GM12874 (cell line): Measurements from ENCODE around the gene EGFR.
A peak's percentile ranks its signal among the peaks of the same experiment; 100 is the strongest.

Experiments
- CTCF ChIP-seq: IDR thresholded peaks from 2 replicates; pipeline ENCODE4 v1.5.1; 2011; ENCODE audit warnings: low read depth, mild to moderate bottlenecking, control low read depth, low read length, moderate library complexity; ENCODE audit not compliant: insufficient read depth

EGFR gene

GRCh38 chr7:55140941-55141278 lies 122.1 kb downstream of the EGFR start:
- TF ChIP-seq CTCF, result no peak

DNA sequence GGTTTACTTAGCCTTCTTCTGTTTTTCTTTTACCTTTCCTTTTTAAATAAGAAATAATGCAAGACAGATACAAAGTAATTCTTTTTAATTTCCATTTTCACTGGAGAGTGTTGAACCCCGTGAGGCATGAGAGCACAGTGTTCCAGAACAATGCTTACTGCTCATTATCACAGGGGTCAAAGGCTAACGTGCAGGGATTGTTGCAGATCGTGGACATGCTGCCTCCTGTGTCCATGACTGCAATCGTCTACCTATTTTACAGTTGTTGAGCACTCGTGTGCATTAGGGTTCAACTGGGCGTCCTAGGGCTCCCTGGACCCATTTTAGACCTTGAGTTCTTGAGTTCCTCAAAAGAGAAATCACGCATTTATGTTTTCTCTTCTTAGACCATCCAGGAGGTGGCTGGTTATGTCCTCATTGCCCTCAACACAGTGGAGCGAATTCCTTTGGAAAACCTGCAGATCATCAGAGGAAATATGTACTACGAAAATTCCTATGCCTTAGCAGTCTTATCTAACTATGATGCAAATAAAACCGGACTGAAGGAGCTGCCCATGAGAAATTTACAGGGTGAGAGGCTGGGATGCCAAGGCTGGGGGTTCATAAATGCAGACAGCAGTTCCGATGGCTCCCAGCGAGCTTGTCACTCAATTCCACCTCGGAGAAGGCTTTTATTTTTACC lies 124.2 kb downstream of the EGFR start:
- TF ChIP-seq CTCF, result no peak

DNA sequence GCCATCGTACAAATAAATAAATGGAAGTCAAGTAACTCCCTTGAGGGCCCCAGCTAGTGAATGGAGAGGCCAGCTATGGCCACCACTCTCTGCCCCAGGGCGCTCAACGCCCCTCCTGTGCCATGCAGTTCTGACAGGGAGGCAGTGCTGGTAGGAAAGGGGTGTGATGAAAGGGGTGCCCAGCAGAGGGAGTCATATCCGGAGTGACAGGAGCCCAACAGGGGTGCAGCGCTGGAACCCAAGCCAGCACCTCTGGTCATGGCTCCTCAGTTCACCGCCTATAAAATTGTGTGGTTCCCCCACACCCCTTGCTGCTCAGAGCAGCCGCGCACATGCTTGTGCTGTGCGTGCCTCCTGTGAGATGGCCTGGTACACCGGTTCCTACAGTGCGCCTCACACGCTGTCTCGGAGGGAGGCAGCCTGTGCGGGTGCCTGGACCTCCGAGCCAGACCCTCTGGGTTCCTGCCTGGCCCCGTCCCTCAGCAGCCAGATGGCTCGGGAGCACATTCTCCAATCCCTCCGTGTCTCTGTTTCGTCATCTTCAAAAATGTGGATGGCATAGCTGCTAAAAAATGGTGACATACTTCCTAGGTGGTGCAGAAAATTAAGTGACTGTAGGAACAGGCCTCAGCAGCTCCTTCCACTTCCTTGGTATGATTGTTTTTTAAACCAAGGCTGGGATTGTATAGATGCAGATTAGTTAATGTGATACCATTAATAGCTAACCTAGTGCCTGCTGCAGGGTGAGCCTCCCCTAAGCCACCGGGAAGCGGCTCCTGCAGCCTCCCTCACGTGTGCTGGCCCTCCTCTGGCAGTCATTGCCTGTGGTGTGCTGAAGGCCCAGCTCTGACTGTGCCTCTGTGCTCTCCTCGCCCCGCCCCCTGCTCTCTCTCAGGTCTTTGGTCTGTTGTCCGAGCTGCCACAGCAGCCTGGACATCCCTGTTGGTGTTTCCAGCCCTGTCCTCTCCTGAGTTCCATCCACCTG lies 125.8 kb downstream of the EGFR start:
- TF ChIP-seq CTCF, result peak; percentile 42

DNA sequence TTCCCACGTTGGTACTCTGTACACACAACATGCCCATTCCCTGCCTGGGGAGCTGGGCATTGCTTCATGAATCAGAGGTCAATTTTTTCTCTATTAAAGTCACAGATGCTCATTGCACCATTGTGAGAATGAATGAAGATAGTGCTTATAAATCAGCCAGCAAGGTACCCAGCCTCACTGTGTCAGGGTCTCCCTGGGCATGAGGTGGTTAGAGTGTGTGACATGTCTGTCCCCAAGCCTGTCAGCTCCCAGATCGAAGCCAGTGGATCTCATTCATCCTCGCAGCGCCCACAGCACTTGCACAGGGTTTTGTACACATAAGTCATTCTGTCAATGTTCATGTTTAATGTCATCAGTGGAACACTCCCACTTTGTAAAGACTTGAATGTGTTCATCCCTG lies 126.8 kb downstream of the EGFR start:
- no peak for TF ChIP-seq CTCF

DNA sequence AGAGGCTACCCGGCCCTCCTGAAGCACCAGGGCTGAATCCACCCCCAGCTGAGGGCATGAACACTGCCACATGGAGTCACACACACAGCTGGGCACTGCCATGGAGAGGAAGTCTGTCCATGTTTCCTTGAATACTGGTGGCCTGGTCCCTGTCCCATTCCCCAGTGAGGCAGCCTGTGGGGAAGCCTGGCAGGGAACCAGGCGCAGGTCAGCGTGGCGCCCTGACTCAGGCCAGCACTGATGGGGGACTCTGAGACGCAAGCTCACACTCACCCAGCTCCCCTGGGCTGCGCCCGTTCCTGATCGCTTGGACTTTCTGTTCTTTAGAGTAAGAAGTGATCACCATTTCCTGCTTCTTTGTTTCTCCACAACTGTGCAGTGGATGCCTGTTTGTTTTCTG lies 128.3 kb downstream of the EGFR start:
- TF ChIP-seq CTCF, result no peak

- no peak for TF ChIP-seq CTCF
Observed at GRCh38 chr7:55147736-55148135, 128.9 kb downstream of the EGFR start.

DNA sequence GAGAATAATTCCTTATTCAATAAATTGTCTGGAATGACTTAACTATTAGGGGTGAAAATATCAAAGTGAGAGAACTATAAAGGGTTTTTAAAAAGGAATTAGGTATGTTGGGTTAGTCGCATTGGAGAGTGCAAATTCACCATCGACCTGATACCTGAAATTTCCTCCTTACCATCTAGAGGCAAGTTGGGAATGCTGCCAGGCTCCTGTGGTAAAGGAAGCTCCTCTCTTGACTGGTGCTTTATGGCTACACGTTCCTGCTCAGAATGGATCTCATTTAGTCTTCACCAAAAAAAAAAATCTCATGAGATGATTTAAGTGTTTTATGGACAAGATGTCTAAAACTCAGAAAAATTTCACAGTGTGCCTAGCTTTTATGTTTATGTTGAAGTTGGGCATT lies 129.8 kb downstream of the EGFR start:
- no peak for TF ChIP-seq CTCF
